T-helper 1 cell treated with Interleukin-12 subunit alpha and Interleukin-12 subunit beta and Interleukin-4 antibody, amounts not matched to agents 30 ng/mL and 1 ng/mL, for 36 hours (primary cell): ENCODE data around the gene NATD1. TPM values are rescaled to one million over a fixed set of nuclear protein-coding genes. Genes with fewer than 3 reads are reported as not detected.

Experiments
- intact Hi-C: fragments of 100-400 bp; cut with micrococcal nuclease; formaldehyde crosslinking; loops from one replicate; pipeline ENCODE4 v1.15.1; 2024
- total RNA-seq: library from RNA; stranded (reverse); gene quantifications from 2 replicates; pipeline ENCODE4 v1.2.3, GENCODE V29; 2022

NATD1 gene
- total RNA-seq, 1 donor from 2014 or later: 3.8 TPM

DNA sequence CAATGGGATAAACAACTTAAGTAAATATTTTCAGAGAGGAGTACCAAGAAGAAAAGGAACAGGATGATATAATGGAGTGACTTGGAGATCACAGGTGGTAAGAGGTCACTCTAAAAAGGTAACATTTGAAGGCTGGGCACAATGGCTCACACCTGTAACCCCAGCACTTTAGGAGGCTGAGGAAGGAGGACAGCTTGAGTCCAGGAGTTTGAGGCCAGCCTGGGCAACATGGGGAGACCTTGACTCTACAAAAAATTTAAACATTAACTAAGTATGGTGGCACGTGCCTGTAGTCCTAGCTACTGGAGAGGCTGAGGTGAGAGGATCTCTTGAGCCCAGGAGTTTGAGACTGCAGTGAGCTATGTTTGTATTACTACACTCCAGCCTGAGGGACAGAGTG lies 35.9 kb downstream of the NATD1 start:
- intact Hi-C loops: no loop called here

DNA sequence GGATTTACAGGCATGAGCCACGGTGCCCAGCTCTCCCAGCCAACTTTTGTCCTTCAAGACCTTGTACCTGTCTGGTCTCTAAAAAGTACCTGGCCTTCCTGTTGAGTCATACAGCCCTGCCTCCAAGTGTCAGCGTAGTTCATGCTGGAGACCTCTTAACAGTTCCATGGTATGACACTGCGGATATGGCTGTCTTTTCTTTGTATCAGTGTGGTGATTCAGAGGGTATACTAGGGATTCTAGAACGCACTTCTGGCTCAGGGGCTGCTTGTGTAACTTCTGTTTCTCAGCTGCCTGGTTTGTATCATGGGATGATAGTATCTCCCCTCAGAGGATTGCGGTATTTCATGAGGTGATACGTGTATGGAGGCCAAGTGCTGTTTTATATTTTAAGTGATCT lies 37.3 kb downstream of the NATD1 start:
- intact Hi-C loops: loop anchor here (2.0 kb wide), 2 partner anchors 23 to 241 kb away; no protein-coding TSS in a partner anchor

DNA sequence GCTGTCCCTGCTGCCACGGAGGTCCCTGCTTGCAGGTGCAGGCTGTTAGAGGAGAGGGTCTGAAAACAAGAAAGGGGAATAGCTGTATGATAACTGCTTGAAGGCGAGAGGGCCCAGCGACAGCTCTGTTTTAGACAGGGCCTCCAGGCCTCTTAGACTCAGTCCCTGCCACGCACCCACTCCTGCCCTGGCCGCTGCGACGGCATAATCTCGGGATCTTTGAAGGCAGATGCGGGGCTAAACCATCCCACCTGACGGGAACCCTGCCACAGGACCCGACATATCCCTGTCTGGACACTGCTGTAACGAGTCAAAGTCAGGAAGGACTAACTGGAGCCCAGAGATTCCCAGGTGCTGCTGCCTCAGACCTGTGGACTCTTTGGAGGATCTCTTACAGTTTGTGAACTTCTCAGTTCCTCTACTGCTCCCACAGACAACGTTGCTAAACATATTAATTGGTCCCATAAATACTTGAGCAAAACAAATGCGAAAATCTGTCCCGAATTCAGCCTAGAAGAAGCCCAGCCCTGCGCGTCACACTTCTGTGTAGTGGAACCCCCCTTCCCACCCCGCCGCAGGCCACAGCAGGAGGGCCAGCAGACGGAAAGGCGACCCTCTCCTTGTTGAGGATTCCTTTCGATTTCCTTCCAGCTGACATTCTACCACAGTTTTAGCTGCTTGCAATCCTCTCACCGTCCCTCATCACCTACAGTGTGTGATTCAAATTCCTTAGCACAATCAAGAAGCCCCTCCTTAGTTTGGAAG lies 38.3 kb downstream of the NATD1 start:
- intact Hi-C loops: loop anchor here (1.0 to 5.0 kb wide), 14 partner anchors 24 to 1238 kb away; partner anchors contain the start of genes AKAP10, DHRS7B, MAP2K3 and NATD1

DNA sequence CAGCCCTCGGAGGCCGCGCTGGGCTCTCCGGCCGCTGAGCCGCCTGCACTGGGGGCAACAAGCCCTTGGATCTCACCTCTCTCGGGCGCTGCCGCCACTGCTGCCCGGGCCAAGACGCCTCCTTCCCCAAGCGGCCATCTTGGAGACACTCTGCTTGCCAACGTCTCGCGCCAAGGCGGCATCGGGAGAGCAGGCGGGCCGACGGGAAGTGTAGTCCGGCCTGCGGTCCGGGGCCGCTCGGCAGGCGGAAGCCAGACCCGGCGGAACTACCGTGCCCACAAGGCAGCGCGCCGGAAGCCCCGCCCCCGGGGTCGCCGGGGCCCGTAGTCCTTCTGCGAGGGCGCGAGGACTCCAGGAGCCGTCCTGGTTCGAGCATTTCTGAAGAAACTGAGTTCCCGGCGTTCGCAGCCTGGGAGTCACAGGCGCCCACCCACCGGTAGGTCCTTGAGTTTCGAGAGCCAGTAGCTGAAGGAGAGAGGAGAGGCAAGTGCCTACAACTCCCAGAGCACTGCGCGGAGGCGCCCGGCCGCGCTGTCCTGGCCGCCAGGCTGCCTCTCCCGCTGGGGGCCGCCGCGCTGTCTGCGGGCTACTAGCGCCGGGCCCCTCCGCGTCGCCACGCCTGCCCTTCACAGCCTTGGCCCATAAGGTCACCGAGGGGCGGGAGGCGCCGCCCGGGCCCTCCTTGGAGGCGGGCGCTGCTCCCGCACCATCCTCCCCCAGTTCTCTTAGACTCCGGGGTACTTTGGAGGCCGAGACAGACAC lies 39.0 kb downstream of the NATD1 start, which contains the start of gene TMEM11:
Gene TMEM11 (minus strand): TSS at position 147 of the 762 bp plus-strand sequence. CDS start 9 bp downstream, at position 138.
- intact Hi-C loops: loop anchor here (1.0 to 5.0 kb wide), 14 partner anchors 25 to 1237 kb away; partner anchors contain the start of genes AKAP10, DHRS7B, MAP2K3 and NATD1

DNA sequence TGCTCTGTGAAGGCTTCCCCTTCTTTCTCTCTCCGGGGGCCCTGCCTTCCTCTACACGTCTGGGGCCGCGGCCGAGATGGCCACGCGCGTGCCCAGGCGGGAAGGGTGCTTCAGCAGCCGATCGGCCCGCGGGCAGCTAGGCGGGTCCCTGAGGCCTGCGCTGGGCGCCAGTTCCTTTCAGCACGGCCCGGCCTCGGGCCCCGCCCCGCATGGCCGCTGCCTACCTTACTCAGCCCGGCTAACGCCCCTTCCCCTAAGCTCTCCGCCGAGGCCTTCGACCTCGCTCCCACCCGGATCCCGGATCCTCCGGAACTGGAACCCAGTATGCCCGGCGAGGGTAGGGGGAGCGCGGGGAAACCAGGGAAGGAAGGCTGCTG lies 39.6 kb downstream of the NATD1 start:
- intact Hi-C loops: loop anchor here (1.0 to 5.0 kb wide), 14 partner anchors 25 to 1236 kb away; partner anchors contain the start of genes AKAP10, DHRS7B, MAP2K3 and NATD1

DNA sequence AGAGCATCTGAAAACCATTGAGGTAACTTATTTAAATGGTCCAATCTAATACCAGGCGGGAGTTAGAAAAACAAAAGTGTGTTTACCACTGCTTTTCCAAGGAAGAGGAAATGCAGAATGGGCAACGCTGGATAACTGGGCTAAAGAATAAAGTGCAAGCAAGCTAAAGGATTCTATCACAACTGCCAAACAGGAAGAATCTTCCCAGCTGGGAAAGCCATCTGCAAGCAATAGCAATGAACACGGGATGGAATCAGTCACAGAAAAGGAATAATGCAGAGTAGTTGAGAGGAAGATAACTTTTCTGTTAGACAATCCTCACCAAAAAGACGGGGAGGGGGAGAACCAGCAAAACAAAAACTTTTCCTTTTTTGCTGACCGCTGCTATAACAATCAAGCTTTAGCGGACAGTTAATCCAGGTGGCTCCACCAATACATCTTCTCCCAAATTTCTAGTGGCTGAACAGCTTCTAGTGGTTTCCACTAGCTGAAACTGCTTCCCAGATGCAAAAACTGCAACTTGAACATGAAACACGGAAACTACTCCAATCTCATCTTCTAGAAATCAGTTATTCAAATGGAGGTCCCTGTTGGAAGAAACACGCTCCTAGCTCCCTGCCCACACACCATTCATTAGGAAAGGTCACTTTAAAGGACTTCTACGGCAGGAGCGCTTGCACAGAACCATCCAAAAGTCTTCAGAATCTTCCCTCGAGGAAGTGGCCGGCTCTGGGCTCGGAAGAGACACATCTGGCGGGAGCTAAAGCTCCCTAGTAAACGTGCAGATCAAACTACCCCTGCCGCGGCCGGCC lies 40.2 kb downstream of the NATD1 start:
- intact Hi-C loops: loop anchor here (5.0 kb wide), 2 partner anchors 339 to 1236 kb away; partner anchors contain the start of gene AKAP10

DNA sequence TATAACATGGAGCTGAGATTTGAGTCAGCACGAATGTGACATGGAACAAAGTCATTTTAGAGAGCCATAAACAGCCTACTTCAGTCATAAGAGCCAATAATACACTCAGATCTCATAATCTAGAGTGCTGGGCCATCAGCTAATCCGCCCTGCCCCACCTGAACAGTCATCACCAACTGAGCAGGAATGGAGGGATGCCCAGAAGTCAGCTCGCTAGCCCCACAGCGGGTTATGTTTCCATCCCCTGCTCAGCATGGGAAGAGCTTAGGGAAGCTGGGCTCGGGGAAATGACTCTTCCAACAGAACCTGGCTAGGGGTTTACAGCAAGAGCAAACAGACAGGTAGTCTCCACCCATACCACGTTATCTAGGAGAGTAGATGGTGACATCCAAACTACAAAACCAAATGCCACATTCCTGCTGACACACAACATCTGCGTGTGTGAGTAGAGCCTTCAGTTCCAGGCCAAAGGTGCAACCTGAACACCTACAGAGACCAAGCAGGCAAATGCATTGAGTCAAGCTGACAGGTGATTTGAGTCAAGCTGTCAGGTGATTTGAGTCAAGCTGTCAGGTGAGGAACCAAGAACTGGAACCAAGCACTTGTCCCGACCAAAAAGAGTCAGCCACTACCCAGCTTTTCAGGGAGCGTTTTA lies 41.3 kb downstream of the NATD1 start:
- intact Hi-C loops: loop anchor here (5.0 kb wide), 2 partner anchors 340 to 1235 kb away; partner anchors contain the start of gene AKAP10

DNA sequence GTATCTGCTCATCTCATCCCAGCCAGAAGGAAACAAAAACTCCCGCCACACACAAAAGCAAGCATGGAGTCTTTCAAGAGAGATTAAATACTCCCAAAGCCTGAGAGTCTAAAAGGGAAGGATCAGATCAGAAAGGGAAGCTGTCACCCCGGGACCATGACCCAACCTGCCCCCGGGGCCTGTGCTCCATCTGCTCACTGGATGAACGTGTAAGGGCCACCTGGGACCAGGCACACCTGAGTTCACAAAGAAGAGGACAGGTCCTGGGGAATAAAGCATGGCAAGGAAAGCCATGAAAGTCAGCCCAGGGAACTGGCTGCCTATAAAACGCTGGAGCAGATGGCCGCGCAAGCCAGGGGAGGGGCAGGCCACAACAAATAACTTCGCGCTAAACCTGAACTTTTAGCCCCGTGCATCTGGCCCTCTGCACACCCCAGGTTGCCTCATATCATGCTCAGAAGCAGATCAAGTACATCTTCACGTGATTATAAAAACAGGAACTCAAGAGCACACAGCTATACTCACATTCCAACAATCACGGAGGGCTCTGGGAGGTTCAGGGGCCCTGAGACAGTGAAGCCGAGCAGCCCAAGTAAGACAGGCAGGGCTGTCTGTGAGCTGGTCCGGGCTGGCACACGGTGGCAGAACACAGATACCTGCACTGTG lies 42.7 kb downstream of the NATD1 start:
- intact Hi-C loops: loop anchor here (5.0 kb wide), 2 partner anchors 342 to 1233 kb away; partner anchors contain the start of gene AKAP10

DNA sequence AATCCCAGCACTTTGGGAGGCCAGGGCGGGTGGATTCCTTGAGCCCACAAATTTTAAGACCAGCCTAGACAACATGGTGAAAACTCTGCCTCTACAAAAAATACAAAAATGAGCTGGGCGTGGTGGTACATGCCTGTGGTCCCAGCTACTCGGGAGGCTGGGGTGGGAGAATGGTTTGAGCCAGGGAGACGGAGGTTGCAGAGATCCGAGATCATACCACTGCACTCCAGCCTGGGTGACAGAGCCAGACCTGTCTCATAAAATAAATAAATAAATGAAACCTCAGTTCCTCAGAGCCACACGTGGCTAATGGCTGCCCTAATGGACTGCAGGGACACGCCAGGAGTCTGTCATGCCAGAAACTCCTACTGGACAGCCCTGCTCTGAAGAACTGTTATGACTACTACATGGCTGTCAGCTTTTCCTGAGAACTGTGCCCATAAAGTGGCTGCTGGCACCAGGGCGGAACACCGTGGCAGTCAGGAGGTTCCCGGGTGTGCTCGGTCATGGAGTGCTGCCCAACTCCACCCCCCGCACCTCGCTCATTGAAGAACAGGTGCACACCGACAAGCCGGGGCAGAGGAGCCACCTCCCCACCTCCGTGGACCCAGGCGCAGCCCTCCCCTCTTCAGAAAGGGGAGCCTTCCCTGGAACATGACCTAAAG lies 43.6 kb downstream of the NATD1 start:
- intact Hi-C loops: loop anchor here (5.0 kb wide), 2 partner anchors 343 to 1232 kb away; partner anchors contain the start of gene AKAP10

DNA sequence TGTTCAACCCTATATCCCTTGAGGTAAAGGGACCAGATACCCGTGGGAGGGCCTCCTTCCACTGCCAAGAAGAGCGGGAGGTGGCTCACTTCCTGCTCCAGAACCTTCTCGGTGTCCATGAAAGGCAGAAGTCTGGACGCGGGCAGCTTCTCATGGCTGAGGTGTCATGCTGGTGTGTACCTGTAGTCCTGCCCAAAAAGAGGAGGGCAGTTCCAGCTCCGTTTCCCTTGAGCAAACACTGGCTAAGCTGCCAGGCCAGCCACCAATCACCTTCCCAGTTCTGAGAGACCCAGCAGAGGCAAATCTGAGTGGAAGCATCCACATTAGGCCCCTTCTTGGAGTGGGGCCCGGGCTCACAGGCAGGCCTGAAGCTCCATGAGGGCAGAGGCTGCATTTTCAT lies 44.9 kb downstream of the NATD1 start:
- intact Hi-C loops: no loop called here

DNA sequence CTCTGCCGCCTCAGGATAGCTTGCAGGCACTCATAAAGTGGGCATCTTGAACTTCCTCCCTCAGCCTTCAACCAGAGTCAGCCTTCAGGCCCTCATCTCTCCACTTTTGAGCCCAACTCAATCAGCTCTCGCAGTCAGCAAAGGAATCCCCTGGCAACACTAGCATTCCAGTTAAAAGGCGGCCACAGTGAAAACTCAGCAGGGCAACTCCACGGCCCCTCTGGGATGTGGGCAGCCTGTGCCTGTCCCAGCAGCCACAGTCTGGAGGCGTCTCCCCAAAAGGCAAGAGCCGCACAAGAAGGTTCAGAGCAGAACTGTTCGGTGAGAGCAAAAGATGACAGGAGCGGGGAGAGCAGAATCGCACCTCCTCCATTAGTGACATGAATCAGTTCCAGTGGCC lies 48.3 kb downstream of the NATD1 start:
- intact Hi-C loops: no loop called here

DNA sequence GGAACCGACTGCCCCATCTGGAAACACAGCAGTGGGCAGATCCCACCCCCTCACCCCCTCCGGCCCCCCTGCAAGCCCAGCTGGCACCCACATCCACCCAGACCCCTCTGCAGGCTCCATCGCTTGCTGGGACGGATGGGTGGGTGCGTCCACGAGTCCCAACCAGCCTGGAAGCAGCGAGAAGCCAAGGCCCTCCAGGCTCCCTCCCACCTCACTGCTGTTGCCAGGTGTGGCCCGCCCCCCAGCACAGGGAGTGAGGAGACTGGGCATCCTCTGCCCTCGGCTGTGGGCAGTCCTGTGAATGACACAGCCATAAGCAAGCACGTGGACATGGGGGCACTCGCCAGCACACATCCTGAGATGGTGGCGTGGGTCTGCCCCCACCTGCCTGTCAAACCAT lies 50.7 kb downstream of the NATD1 start:
- intact Hi-C loops: no loop called here

DNA sequence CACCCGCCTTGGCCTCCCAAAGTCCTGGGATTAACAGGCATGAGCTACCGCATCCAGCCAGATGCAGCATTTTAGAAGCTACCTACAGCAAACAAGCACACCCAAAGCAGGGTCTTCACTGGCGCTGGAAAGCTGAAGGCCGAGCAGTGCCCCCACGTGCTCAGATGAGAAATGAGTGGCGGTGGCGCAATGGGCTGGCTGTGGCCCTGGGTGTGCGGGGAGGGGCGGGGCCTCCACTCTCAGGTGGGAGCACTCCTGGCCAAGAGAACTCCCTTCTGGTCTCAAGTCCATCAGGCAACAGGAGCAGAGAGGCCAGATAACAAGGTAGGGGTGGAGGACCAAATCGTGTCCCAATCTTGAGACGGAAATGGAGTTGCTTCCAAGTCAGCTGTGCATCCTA lies 51.3 kb downstream of the NATD1 start:
- intact Hi-C loops: no loop called here

DNA sequence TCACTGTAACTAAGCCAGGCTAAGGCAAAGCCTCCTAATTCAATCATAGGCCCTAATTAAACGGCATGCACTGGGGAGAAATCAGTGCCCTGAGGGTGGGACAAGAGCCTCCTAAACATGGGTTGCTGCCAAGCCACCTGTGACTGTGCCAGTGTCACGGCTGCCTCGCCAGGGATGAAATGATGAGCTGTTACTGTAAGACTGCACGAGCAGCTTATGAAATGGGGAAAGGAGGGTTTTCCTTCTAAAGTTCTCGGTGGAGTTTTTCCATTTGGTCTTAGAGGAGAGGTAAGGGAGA lies 52.0 kb downstream of the NATD1 start:
- intact Hi-C loops: no loop called here

DNA sequence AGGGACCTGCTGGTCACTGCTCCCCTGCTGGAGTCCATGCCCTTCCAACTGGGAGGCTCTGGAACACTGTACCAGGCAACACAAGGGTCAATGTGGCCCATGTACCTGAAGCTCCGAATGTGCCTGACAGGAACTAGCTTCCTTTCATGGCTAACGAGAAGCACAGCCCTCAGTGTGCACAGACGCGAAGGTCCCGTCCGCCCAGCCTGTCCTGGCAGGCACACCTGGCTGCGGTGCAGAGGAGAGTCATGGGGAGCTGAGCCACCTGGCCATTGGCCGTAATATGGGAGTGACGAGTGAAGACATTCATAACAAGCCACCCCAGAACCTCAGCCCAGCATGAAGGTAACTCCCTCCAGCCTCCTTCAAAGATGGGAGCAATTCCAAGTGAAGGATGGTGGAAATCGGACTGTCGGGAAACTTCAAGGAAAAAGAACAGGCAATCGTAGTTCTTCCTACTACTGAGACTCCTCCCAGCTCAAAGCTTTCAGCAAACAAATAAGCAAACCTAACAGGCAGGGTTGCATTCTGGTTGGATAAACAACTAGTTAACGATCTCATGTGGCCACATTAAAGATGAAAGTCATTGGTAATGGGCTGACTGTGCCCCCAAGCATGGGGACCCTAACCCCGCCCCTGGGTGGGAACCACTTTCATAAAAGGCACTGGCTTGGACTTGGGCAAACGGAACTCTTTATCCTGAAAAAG lies 52.5 kb downstream of the NATD1 start:
- intact Hi-C loops: no loop called here

DNA sequence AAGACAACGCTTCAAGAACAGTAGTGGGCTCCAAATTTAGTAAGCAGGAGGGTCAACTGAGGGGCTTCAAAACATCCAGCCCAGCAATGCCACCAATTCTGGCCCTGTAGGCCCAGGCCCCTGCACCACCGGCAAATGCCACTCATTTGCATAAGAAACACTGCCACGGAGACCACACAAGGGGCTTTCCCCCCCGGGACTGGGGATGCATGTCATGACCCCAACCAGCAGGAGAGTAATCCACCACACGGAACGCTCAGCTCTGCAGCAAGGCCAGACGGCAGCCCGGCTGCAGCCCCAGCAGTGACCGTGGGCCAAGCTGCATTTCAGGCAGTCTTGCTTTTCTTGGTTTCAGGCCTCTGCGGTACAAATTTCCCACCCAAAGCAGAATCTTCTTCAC lies 53.4 kb downstream of the NATD1 start:
- intact Hi-C loops: no loop called here

DNA sequence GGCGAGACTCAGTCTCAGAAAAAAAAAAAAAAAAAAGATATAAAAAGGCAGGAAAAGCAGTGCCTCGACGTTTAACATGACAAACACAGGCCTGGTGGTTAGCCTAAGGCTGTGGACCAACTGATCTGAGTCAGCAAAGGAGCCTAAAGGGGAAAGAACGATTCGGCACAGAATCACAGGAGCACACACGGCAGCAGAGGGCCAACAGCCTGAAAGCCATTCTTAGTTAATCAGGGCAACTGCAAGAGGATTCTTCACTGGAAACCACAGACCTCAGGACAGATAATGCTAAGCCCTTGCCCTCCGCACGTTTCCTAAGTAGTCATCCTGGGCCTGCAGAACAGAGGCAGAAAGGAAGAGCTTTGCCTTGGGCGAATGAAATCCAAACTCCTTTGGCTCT lies 53.9 kb downstream of the NATD1 start:
- intact Hi-C loops: no loop called here

DNA sequence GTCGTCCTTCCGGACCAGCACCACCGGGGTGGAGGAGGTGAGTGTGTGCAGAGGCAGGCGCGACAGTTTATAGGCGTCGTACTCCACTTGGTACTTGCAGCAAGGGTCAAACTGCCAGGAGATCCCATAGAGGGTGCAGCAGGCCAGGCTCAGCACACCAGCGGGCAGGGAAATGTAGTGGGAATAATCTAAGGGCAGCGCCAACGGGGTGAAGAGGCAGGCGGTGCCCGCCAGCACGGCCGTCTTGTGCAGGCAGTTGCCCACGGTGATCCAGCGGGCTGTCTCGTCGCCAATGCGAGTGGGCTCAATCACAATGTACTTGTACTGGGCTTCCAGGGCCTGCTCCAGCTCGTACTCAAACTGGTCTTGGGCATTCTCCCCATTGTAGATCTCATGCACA lies 54.8 kb downstream of the NATD1 start:
- intact Hi-C loops: no loop called here

DNA sequence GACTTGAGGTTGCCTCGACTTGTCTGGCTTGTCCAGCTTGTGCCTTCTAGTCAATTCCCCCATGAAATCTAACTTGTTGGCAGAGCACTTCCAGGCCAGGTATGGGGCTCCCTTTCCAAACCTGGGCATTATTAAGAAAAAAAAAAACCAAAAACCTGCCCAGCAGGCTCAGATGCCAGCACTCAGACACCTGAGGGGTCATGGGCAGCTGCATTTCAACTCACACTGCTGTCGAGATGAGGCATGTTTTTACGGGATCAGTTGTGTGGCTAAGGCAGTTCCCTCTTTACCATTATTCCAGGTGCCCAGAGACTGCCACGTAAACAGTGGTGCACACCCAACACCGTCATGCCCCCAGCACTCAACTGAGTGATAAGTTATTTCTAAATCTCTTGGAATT lies 57.1 kb downstream of the NATD1 start:
- intact Hi-C loops: no loop called here
